HCEC 1CT (cell line): Measurements from ENCODE around the gene ADGRG1.
"Not testable (repeated sequence)": the region's sequence is repeated elsewhere in the genome, so short reads cannot be mapped to it uniquely, and the experiment has no call there.

ENCODE experiments used
- DNase-seq: peaks from one replicate; pipeline ENCODE4 v3.0.0-alpha.2; 2017

ADGRG1 gene

GRCh38 chr16:57668630-57669475, 40.4 kb downstream of the ADGRG1 start:
- DNase-seq: no peak

DNA sequence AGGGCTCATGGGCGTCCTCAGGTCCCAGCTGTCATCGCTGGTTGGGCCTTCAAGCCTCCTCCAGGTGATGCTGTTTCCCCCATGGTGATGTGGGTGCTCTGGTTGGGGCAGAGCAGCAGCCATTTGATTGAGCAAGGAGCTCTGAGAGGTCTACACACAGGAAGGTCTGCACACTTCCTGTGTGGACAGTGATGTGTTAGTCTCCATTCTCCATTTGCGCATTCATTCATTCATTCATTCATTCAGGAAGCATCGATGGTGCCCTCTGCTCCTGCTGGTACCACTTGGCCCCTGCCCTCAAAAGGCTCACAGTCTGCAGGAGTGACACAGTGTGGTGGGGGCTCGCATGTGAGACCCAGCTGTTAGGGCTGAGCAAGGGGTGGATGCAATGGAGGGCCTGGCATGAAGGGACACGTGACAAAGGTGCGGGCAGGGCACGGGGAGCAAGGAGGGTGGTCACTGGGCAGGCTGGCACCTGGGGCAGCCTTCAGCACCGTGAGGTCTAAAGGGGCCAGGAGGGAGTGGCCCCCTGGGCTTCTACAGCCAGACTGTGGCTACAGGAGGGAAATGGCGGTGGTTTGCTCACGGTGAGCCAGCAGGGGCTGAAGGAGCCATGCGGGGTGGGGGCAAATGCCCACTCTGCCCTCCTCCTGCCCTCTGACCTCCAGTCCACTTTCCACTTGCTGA, 41.2 kb downstream of the ADGRG1 start:
- DNase-seq: no peak

- DNase-seq: no peak
These were observed 41.8 kb downstream of the ADGRG1 start for GRCh38 chr16:57670196-57670595.

DNA sequence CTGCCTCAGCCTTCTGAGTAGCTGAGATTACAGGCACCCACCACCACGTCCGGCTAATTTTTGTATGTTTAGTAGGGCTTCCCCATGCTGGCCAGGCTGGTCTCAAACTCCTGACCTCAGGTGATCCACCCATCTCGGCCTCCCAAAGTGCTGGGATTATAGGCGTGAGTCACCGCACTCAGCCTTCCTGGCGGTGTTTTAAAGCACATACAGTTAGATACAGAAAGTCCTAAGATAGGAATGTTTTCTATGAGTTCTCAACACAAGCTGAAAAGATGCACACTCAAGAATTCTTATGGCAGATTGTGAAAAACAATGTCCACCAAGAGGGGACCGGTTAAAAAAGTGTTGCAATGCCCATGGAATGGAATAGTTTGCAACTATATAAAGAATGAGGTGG, 43.0 kb downstream of the ADGRG1 start:
- not testable (repeated sequence) for DNase-seq

- DNase-seq: no peak
These were observed 44.0 kb downstream of the ADGRG1 start for GRCh38 chr16:57672416-57672815.

DNA sequence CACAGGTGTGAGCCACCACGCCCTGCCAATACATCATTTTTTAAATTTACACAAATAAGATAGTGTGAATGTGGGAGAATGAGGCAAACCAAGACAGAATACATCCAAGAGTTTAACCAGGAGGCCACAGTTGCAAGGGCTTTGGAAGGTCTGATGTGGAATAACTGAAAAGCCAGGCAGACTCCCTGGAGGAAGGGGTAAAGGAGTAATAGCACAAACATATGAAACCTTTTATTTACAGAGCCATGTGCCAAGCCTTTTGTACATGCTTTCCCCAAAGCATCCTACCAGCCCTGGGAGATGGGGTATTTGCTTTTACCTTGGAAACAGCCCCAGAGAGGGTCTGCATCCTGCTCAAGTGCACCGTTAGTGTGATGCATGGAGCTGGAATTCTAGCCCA, 44.4 kb downstream of the ADGRG1 start:
- DNase-seq: no peak

- DNase-seq: no peak
These were observed 47.5 kb downstream of the ADGRG1 start for GRCh38 chr16:57675741-57676551.

- DNase-seq: no peak
These were observed 48.2 kb downstream of the ADGRG1 start for GRCh38 chr16:57676553-57677085.

DNA sequence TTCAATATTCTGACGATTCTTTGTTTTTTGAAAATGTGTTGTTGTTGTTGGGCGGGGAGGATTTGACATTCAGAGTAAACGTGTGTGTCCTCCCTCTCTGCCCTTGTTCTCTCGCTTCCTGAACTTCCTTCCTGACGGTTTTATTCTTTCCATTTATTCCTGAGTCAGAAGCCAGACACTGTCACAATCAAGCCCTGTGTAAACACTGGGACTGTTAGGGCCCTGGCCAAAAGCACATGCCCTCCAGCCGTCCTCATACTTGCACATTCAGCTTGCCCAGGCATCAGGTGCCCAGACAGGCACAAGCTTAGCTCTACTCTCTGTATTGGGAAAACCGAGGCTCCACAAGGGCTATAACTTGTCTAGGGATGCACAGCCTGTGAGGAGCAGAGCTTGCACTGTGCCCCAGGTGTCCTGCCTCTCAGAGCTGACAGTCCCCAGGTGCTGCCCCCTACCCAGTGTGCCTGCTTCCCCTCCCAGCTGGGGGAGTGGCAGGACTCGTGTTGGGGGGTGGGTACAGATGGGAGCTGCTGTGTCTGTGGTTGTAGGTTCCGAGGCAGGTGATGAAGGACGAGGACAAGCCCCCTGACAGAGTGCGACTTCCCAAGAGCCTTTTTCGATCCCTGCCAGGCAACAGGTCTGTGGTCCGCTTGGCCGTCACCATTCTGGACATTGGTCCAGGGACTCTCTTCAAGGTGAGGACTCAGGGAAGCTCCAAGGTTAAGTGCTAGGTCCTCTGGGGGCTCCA, 49.4 kb downstream of the ADGRG1 start:
- no peak for DNase-seq

DNA sequence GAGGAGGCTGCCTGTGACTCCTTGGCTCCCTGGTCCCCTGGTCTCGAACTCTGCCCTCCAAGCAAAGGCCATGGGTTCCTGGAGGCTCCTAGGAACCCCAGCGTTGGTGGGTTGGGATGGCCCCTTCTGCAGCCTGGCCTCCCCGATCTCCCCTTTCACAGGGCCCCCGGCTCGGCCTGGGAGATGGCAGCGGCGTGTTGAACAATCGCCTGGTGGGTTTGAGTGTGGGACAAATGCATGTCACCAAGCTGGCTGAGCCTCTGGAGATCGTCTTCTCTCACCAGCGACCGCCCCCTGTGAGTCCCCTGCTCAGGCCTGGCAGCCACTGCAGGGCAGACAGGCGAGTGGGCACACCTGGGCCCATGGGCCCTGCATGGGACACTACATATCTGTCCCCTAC, 50.6 kb downstream of the ADGRG1 start:
- no peak for DNase-seq

DNA sequence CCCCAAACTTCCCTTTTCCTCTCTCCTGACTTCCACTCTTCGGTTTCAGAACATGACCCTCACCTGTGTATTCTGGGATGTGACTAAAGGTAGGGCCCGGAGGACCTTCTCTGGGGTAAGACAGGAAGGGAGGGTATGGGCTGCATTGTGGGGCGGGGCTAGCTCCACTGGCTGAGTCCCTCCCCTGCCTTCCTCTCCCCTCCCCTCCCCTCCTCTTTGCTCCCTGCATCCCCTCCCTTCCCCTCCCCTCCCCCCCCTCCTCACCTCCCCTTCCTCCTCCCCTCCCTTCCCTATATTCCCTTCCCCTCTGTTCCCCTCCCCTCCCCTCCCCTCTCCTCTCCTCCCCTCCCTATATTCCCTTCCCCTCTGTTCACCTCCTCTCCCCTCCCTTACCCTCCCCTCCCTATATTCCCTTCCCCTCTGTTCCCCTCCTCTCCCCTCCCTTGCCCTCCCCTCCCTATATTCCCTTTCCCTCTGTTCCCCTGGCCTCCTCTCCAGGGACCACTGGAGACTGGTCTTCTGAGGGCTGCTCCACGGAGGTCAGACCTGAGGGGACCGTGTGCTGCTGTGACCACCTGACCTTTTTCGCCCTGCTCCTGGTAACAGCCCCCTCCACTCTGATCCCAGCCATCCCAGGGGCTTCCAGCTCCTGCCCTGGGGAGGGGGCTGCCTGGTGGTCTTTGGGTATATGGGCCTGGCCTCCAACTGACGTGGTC, 51.5 kb downstream of the ADGRG1 start:
- no peak for DNase-seq

GRCh38 chr16:57680842-57681375, 52.5 kb downstream of the ADGRG1 start:
- DNase-seq: no peak

- DNase-seq: no peak
These were observed 53.7 kb downstream of the ADGRG1 start for GRCh38 chr16:57681950-57682728.

DNA sequence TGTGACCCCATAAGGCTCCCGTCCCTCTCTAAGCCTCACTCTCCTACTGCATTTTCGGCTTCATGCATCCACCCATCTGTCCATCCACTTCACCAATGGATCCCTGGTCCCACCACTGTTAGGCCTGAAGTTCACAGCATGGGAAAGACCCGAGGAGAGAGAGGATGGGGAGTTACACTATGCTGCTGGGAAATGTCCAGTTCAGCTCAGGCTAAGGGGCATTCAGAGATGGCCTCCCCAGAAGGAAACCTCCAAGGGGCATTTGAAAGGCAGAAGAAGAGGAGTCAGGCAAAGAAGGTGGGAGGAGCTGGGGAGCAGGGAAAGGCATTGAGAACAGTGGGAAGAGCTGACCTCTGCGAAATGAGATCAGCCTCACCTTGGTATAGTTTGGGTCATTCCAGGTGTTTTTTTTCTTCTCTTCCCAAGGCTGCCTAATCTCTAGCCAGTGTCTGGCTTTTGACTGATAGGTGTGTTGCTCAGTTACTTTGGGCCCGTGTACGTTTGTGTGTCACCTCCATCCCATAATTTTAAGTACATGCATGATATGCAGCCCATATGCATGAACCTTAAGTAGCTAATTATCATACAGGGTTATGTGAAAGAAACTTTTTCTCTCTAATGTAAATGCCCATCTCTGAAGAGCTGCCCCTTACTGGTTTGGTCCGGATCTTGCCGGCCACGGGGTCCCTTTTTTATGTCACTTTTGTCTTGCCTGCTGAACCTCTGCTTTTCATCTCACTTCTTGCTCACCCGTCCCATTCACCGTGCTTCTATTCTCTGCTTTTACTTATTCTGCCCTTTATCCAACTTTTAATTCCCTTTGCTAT, 54.6 kb downstream of the ADGRG1 start:
- DNase-seq: no peak

- no peak for DNase-seq
These were observed 55.5 kb downstream of the ADGRG1 start for GRCh38 chr16:57683636-57684545.

- DNase-seq: no peak
These were observed 56.4 kb downstream of the ADGRG1 start for GRCh38 chr16:57684626-57685358.

- DNase-seq: no peak
These were observed 57.2 kb downstream of the ADGRG1 start for GRCh38 chr16:57685633-57686032.

DNA sequence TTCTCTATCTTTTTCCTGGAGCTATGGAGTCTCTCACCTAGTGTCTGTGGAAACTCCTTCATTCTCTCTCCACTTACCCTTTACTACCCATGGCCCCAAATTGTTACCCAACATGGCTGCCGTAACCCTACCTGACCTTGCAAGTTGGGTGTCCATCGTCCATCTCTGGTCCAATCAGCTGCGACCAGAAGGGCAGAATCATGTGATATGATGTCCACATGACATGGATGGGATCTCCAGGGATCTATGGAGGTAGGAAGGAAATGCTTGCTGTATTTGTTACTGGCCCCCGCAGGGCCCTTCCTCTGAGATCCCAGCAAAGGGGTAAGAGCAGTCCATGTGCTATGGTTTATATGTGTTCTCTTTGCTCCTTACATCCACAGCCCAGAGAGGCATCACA, 58.1 kb downstream of the ADGRG1 start:
- no peak for DNase-seq
